GM12892 (cell line): ENCODE measurements around the gene ASB8.

Experiments used
- POLR2A ChIP-seq: IDR thresholded peaks from 2 replicates; pipeline ENCODE4 v1.6.1; 2011; ENCODE audit warnings: low read depth, low read length, control low read depth
- POLR2AphosphoS5 ChIP-seq: IDR thresholded peaks from 2 replicates; pipeline ENCODE4 v1.6.1; 2011; ENCODE audit warnings: low read depth, low read length, control low read depth
- TAF1 ChIP-seq: IDR thresholded peaks from 2 replicates; pipeline ENCODE4 v1.6.1; 2011; ENCODE audit warnings: low read depth, mild to moderate bottlenecking, control low read depth, low read length, borderline replicate concordance

DNA sequence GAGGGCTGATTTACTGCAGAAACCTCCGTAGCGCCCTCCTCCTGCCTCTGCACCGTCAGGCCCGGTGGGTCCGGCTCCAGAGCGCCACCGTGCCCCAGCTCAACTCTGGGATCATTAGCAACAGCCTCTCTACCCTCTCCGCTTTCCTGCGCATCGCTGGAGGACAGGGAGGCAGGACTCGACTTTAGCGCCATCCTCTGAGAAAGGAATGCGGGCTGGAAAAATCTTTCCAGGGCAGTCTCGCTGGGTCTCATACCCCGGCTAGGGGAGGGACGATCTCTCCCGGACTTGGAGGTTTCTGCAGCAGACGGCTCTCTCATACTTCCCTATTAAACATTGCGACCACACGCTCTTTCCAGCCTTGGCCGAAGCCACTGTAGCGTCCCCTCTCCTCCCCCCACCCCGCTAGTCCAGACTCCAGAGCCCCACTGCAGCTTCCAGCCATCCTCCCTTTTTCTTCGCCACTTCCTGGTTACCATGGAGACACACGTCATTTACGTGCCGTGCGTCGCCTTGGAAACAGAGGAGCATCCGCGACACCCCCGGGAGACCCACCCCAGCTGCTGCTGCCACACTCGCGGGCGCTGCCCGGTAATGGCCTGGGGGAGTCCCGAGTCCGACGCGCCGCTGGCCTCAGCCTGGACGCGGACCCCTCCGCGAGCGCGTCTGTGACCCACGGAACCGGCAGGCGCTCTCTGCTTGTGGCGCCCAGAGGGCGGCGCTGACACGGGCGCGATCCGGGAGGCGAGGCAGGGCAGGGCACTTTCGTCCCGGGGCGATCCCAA is 26.0 kb upstream of the ASB8 start, which contains the start of gene CCDC184:
- no peak for TF ChIP-seq POLR2A
- TF ChIP-seq POLR2AphosphoS5 = no peak
- no peak for TF ChIP-seq TAF1
